Prostate gland (tissue), 2 donors: ENCODE data around the gene ZDHHC15.

ENCODE experiments used
- CTCF ChIP-seq, 4 experiments: fragments of 200-600 bp in 2 of 4; fragments of 450-650 bp in 2 of 4; sonication (generic) in 2 of 4; IDR thresholded peaks; 1 replicate in 3 of 4; 2 replicates in 1 of 4; pipeline ENCODE4 v1.5.1; 2016 to 2019; ENCODE audit warnings: antibody characterized with exemption in 4 of 4, mild to moderate bottlenecking in 2 of 4, moderate library complexity in 2 of 4
- POLR2A ChIP-seq: fragments of 450-650 bp; IDR thresholded peaks from one replicate; pipeline ENCODE4 v1.6.1; 2016; ENCODE audit warnings: antibody characterized with exemption, mild to moderate bottlenecking
- POLR2AphosphoS5 ChIP-seq: sonication (generic); formaldehyde crosslinking; IDR thresholded peaks from one replicate; pipeline ENCODE4 v1.6.1; 2017; ENCODE audit warnings: antibody characterized with exemption

GRCh38 chrX:75369721-75370120, 153.1 kb downstream of the ZDHHC15 start:
- TF ChIP-seq CTCF (IDR thresholded peaks at IDR 0.05): no peak
- no peak for TF ChIP-seq POLR2A
- TF ChIP-seq POLR2AphosphoS5: no peak
